Ovary (tissue), 3 donors: Measurements from ENCODE around the gene ADGRF5.

ENCODE experiments used
- CTCF ChIP-seq, 3 donors: fragments of 450-650 bp in 2 of 3; fragments of 200-600 bp in 1 of 3; IDR thresholded peaks; one replicate each; pipeline versions ENCODE4 v1.5.1 to v1.8.0; 2016 to 2022; ENCODE audit warnings: antibody characterized with exemption in 3 of 3, mild to moderate bottlenecking in 1 of 3
- EP300 ChIP-seq: sonication (generic); formaldehyde crosslinking; IDR thresholded peaks from one replicate; pipeline ENCODE4 v1.6.1; 2017; ENCODE audit warnings: antibody characterized with exemption
- POLR2A ChIP-seq: fragments of 450-650 bp; IDR thresholded peaks from one replicate; pipeline ENCODE4 v1.6.1; 2017; ENCODE audit warnings: antibody characterized with exemption, mild to moderate bottlenecking, moderate library complexity
- donor health status: DM: no; HTN: no; CAD: no.

- TF ChIP-seq CTCF (IDR thresholded peaks at IDR 0.05) (no peak), POLR2A (no peak), EP300 (no peak)
Measured at GRCh38 chr6:46849361-46849690, 72.4 kb downstream of the ADGRF5 start.
